Thyroid gland (tissue), 4 donors: ENCODE results near the gene RASAL1.

Experiments
- POLR2A ChIP-seq, 2 donors: fragments of 450-650 bp; IDR thresholded peaks; one replicate each; pipeline ENCODE4 v1.6.1; 2017; ENCODE audit warnings: antibody characterized with exemption in 2 of 2, mild to moderate bottlenecking in 2 of 2, moderate library complexity in 1 of 2
- TF ChIP-seq, protein P1 (sequence below), 6 experiments: fragments of 200-600 bp in 3 of 6; fragments of 450-650 bp in 3 of 6; sonication (generic) in 3 of 6; IDR thresholded peaks; one replicate each; pipeline ENCODE4 v1.5.1; 2016 to 2019; ENCODE audit warnings: antibody characterized with exemption in 6 of 6, mild to moderate bottlenecking in 2 of 6, inconsistent platforms in 1 of 6, moderate library complexity in 1 of 6

DNA sequence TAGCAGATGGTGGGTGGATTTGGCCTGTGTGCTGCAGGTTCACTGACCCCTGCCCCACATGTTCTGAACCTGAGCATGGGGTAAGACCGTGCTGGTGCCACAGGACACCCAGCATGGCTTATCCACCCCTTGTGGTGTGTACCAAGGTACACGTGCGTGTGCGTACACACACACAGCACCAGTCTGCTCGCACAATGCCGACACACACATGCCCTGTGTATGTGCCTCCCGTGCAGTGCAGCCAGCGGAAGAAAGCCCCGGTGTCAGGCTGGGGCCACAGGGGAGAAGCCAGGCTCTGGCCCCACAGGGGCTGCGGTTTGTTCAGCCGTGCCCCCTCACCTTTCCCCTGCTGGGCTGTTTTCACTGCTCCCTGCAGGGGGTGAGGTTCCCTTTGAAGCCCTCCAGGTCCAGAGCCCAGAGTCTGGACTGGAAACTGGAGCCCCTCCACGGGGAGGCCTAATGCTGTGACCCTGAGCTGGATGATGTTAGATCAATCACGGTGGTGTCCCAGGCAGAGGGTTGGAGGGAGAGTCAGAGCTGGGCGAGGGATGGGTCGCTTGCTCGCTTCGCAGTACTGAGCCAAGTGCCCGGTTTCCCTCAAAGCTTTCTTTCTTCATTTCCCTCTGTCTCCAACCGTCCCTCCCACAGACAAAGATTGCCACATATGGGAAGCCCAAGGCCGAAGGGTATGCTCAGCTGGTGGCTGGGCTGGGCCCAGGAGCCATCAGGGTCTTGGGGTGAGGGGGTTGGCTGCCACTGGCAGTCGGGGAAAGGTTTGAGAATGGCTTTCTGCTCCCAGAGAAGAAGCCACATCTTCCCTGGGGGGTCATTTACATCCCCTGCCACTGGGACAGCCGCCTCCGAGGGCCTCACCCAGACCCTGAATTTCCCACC is 72.8 kb downstream of the RASAL1 start:
- no peak for TF ChIP-seq POLR2A (IDR thresholded peaks at IDR 0.05)
- TF ChIP-seq, protein P1, sequence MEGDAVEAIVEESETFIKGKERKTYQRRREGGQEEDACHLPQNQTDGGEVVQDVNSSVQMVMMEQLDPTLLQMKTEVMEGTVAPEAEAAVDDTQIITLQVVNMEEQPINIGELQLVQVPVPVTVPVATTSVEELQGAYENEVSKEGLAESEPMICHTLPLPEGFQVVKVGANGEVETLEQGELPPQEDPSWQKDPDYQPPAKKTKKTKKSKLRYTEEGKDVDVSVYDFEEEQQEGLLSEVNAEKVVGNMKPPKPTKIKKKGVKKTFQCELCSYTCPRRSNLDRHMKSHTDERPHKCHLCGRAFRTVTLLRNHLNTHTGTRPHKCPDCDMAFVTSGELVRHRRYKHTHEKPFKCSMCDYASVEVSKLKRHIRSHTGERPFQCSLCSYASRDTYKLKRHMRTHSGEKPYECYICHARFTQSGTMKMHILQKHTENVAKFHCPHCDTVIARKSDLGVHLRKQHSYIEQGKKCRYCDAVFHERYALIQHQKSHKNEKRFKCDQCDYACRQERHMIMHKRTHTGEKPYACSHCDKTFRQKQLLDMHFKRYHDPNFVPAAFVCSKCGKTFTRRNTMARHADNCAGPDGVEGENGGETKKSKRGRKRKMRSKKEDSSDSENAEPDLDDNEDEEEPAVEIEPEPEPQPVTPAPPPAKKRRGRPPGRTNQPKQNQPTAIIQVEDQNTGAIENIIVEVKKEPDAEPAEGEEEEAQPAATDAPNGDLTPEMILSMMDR (IDR thresholded peaks at IDR 0.05): no peak
